Activated CD4-positive, alpha-beta T cell treated with anti-CD3 and anti-CD28 coated beads for 1 hour (primary cell): ENCODE data around the gene DCHS1.
"Not testable (repeated sequence)": the region's sequence is repeated elsewhere in the genome, so short reads cannot be mapped to it uniquely, and the experiment has no call there.

Experiments
- DNase-seq: peaks from one replicate; pipeline ENCODE4 v3.0.0-alpha.2; 2020

DCHS1 gene, protein sequence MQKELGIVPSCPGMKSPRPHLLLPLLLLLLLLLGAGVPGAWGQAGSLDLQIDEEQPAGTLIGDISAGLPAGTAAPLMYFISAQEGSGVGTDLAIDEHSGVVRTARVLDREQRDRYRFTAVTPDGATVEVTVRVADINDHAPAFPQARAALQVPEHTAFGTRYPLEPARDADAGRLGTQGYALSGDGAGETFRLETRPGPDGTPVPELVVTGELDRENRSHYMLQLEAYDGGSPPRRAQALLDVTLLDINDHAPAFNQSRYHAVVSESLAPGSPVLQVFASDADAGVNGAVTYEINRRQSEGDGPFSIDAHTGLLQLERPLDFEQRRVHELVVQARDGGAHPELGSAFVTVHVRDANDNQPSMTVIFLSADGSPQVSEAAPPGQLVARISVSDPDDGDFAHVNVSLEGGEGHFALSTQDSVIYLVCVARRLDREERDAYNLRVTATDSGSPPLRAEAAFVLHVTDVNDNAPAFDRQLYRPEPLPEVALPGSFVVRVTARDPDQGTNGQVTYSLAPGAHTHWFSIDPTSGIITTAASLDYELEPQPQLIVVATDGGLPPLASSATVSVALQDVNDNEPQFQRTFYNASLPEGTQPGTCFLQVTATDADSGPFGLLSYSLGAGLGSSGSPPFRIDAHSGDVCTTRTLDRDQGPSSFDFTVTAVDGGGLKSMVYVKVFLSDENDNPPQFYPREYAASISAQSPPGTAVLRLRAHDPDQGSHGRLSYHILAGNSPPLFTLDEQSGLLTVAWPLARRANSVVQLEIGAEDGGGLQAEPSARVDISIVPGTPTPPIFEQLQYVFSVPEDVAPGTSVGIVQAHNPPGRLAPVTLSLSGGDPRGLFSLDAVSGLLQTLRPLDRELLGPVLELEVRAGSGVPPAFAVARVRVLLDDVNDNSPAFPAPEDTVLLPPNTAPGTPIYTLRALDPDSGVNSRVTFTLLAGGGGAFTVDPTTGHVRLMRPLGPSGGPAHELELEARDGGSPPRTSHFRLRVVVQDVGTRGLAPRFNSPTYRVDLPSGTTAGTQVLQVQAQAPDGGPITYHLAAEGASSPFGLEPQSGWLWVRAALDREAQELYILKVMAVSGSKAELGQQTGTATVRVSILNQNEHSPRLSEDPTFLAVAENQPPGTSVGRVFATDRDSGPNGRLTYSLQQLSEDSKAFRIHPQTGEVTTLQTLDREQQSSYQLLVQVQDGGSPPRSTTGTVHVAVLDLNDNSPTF (N-terminal part only)

DNA sequence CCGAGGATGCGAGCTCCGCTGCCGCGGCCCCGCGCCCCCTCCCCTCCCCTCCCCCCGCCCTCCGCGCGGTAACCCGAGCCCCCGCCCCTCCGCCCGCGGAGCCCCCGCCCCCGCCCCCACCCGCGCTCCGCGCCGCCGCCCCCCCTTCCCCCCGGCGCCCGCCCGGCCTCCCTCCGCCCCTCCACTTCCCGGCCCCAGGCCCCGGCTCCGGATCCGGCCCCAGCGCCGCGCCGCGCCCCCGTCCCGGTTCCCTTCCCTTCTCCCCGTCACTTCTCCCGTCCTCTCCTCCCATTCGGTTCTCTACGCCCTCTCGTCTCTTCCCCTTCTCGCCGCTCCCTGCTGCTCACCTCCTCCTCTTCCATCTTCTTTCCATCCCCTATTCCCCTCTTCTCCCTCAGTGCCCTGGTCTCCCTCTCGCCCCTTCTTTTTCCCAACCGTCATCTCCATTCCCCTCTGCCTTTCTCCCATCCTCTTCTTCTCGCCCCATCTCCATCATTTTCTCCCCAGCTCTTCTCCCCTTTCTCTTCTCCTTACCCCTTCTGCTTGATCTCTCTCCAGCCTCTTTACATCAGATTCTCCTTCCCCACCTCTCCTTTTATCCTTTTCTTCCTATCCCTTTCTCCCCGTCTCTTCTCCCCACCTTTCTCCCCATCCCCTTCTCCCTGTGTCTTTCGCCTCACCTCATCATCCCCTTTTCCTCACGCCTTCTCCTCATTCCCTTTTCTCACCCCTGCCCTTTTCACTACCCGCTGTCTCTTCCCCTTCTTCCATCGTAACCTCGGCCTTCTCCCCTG lies at the start of gene DCHS1:
Gene DCHS1 (minus strand): TSS at position 20 of the 794 bp plus-strand sequence. CDS start 14,196 bp downstream, outside the sequence.
- no peak for DNase-seq

DNA sequence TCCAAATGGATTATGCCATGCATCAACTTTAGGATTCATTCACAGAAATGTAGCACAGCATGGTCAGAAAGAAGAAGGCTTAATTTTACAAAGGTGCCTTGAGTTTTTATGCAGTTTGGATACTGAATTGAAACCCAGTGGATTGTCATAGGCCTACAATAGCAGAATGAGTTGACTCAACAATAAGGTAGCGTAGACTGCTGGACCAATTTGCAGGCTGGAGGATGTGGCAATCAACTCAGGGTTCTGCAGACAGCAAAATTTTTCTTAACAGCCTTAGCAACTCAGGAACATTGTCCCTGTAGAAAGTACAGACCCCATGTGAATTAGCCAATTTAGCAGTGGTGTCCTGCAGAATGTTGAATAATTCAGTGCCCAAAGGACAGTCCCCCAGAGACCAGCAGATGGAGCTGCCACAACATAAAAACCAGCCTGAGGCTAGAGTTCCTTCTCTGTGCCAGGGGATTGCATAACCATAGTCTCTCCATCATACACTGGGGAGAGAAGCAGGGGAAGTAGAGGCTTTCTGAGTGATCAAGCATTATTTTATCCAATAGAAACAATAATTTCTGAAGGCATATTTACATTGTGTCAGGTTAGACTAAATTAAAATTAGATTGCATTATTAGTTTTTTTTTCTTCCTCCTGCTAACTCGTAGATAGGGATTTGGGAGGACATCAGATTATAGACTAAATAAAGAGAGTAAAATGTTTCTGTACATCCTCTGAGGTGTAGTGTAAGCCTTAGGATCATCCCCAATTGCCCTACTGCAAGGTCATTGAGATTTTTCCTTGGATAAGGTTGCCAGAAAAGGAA lies 47.8 kb upstream of the DCHS1 start:
- no peak for DNase-seq

DNA sequence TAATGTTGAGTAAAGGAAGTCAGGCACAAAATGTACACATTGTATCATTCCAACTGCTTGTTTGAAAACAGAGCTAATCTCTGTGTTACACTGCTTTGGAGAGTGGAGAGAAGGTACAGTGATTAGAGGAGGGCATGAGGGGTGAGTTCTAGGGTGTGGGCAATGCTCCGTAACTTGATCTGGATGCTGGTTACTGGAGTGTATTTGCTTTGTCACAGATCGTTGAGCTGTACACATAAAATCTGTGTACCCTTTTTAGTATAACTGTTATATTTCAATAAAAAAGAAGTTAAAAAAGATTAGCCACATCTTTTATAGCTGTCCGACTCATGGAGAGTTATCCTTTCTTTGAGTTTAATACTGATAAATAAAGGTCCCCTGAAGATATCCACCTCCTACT lies 46.3 kb upstream of the DCHS1 start:
- DNase-seq: not testable (repeated sequence)

DNA sequence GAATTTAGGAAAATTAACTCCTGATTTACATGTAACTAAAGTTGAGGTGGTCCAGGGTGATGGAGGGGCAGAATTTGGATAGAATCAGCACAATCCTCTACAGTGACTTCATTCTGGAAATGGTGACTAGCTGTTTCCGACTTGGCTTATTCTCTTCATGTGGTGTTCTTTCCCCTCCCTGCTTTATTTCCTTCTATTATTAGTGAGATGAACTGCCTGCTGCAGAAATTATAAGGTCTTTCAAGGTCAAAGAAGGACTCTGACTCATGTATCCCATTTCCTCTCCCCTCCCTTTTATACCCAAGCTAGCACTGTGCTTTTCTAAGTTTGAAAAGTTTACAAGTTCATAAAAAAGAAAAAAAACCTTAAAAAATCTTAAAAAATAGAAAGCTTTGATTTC lies 39.8 kb upstream of the DCHS1 start:
- no peak for DNase-seq

DNA sequence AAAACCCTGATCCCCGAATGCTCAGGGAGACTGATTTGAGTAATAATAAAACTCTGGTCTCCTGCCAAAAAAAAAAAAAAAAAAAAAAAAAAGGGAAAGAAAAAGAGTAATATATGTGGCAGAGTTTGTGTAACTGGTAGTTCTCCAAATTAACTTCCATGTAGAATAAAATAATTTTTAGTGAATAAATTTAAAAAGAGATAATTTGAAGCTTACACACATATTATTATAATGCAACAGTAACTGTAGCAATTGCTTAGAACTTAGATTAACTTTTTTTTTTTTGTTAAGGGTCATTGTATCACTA lies 38.6 kb upstream of the DCHS1 start:
- no peak for DNase-seq

DNA sequence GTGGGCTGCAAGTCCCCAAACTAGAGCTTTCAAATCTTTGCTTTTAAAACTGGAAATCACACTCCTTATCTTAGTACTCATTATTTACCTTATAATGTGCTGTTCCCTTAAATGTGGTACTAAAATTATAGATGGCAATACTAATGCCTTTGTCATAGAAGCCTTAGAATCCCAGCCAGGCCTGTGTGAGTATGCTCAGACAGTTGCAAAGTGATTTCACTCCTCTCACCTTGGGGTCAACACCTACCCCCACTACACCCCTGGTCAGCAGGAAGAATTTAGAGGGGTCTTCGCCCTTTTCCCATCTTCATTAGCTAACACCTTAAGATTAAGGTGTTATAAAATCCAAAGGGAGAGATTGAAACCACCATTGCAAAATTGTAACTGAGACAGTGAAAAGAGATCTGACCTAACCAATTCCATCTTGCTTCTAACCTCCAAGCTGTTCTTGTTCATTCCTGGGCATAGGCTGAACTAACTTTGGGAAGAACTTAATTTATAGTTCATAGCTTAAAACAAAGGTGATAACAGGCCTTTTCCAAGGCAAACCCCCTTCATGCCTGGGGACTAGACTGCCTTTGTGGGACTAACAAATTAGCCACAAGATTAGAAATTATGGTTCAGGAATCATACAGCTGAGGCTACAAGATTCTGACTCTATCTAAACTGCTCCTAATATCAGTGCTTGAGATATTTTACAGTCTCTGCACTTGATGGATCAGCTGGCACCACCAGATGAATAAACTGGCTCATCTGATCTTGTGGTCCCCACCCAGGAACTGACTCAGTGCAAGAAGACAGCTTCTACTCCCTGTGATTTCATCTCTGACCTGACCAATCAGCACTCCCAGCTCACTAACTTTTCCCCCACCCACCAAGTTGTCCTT lies 38.0 kb upstream of the DCHS1 start:
- DNase-seq: peak; percentile 23

DNA sequence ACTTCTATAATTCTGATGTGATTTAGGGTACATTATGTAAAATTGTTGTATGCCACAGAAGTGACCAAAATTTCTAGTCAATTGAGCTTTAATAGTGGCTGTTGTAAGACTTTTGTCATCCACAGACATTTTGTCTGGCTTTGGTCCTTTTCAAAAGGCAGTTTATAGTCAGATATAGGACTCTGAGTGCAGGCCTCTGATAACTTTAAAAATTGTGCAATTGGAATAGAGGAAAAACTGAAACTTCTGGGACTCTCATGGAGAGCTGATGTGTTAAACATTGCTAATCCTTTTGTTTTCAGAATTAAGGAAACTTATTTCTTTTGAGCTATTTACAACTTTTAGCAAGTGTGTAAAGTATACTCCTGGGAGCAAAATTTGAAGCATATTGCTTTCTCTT lies 36.5 kb upstream of the DCHS1 start:
- no peak for DNase-seq

DNA sequence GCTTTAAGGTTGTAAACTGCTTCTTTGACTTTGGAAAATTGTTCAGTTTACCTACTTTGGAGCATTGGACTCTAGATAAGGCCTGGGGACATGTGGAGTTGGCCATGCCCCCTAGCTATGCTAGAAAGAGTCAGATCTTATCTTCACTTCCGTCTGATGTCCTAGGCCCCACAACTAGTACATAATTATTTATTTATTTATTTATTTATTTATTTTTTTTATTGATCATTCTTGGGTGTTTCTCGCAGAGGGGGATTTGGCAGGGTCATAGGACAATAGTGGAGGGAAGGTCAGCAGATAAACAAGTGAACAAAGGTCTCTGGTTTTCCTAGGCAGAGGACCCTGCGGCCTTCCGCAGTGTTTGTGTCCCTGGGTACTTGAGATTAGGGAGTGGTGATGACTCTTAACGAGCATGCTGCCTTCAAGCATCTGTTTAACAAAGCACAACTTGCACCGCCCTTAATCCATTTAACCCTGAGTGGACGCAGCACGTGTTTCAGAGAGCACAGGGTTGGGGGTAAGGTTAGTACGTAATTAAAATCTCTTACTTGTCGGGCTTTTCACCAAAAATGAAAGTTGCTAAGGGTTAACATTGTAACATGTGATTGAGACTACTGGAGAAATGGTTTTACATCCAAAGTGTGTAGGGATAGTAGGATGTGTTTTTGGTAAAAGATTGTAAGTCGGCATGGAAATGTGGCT lies 35.0 kb upstream of the DCHS1 start:
- DNase-seq: not testable (repeated sequence)

DNA sequence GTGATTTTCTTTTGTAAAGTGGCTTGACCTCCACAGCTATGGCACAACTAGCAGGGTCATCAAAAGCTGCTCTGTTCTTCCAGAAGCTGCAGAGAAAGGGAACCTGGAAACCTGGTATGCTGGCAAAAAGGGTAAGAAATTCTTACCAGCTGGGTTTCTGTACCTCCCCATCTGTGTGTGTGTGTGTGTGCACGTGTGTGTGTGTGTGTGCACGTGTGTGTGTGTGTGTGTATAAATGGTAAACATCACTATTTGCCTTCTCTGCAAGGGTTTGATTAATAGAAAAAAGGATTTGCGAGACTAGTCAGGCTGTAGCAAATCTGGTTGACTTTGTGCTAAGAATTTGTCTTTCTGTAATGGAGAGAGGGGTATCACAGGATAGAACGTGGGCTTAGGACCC lies 32.3 kb upstream of the DCHS1 start:
- no peak for DNase-seq

DNA sequence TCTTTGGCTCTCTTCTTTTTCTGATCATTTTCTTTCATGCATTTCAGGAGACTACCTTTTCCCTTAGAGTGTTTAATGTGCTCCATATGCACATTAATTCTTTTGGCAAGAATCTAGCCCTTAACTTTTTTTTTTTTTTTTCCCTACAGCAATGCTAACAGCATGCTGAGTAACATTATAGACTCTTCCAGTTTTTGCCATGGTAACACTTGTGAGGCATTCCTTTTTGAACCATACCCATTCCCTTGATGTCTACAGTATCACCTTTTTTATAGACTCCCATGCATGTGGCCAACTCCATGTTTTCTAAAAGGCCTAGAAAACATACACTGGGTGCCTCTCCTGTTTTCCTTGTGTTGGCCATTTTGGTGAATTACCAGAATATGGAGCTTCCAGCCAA lies 30.4 kb upstream of the DCHS1 start:
- no peak for DNase-seq

DNA sequence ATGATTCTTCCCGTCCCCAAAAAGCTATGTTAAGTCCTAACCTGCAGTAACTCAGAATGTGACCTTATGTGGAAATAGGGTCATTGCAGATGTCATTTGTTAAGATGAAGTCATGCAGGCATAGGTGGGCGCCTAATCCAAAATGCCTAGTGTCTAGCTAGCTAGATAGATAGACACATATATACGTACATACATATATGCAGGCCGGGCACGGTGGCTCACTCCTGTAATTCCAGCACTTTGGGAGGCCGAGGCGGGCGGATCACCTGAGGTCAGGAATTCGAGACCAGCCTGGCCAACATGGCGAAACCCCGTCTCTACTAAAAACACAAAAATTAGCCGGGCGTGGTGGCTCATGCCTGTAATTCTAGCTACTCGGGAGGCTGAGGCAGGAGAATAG lies 28.5 kb upstream of the DCHS1 start:
- DNase-seq: not testable (repeated sequence)

DNA sequence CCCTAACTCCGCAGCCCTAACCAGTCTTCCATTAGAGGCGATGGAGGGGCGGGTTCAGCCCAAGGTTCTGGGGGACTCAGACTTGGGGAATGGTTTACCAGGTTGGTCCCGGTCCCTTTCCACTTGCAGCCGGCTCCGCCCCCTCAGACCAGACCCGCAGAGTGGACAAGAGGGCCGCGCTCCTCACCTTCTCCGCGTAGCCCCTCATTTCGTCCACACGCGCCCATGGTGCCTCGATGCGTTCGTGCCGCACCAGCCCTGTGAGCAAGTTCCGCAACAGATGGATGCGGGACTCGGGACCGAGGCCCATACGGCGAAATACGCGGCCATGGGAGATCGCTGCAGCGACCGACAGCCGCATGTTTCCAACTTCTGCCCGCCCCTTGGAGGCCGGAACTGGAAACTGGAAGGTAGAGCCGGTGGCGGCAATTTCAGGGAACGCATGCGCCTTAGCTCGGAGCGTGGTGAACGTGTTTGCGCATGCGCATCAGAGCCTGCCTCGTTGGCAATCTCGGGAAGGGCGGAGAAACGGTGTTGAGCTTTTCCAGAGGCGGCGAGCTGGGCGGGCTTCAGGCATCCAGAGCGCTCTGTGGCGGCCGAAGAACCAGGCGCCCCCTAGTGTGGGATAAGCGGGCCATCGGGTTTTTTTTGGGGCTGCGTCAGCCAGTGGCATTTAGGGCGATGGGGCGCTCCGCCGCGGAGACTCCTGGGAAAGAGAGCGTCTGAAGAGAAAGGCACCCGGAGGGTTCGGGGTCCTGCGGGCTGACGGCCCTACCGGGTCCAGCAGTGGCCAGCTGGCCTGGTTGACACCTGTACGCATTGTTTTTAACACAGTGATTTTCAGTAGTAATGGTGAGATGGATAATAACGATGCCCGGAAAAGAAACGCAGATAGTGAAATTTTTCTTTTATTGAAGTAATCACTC lies 27.6 kb upstream of the DCHS1 start, which contains the start of gene MRPL17:
Gene MRPL17 (minus strand): TSS at position 405 of the 926 bp plus-strand sequence. CDS start 44 bp downstream, at position 361.
- peak; percentile 99 for DNase-seq

DNA sequence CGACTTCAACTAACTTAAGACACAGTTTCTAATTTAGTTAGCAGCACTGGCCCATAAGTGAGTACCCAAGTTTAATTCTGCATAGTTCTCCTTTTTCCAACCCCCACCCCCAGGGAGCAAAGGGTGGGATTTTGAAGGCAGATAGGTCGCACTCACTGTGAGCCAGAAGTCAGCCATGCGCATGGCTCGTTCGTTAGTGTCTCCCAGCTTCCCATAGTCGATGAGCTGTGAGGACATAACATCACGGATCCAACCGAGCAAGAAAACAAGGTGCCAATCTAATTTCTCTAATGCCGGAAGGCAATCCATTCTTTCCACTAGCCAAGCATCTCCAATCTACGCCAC lies 27.0 kb upstream of the DCHS1 start:
- DNase-seq: no peak

DNA sequence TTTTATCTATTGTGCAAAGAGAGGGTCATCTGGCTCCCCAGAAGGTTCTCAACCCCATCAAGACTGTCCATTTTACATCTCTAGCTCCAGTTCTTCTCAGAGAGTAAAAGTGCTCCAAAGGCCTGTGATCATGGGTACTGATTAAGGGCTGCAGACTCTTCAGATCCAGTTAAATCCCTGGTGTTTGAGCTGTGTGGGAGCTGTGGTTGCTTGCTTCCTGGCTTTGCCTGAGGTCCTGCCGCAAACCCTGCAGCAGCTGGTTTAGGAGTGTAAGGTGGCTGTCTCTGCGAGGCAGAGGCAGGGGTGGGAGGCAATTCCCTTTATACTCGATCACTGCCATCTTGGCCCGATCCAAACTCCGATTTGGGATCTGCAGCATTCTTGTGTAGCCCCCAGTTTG lies 26.3 kb upstream of the DCHS1 start:
- no peak for DNase-seq

DNA sequence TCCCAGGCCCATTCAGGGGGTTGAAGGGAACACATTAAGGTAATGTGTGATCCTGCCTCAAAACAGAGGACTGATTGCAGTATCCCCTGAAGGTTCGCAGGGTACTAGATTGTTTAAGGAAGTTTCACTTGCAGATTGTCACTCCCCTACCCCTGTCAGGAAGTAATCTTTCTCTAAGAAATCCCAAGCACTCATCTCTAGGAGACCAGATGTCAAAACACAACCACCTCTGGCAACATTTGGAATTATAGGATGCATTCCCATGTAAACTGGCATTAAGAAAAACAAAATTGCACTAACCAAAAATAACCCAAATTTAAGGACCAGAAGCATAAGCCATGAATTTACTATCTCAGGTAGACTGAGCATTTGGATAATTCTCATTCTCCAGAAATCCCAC lies 25.9 kb upstream of the DCHS1 start:
- DNase-seq: no peak

DNA sequence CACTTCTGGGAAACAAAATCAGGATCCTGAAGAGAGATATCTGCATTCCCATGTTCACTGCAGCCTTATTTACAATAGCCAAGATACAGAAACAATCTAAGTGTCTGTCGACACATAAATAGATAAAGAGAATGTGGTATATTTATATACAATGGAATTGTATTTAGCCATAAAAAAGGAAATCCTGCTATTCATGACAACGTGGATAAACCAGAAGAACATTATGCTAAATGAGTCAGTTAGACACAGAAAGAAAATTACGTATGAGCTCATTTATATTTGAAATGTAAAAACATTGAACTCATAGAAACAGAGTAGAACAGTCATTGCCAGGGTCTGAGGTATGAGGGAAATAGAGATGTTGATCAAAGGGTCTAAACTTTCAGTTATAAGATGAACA lies 21.4 kb upstream of the DCHS1 start:
- no peak for DNase-seq

DNA sequence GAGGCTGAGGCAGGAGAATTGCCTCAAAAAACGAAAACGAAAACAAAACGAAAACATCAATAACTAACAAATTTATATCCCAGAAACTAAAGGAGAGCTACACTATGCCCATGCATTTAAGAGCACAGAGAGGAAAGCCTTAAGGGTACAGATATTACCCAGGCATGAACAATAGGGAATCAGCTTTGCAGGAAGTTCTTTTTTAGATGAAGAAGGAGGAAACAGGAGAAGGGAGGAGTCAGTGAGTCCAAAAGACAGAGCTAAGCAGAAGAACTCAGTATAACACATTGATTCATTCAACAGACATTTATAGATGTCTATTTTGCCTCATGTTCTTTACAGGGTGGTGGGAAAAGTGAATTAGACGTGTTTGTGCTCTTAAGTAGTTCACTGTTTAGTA lies 19.3 kb upstream of the DCHS1 start:
- DNase-seq: no peak

DNA sequence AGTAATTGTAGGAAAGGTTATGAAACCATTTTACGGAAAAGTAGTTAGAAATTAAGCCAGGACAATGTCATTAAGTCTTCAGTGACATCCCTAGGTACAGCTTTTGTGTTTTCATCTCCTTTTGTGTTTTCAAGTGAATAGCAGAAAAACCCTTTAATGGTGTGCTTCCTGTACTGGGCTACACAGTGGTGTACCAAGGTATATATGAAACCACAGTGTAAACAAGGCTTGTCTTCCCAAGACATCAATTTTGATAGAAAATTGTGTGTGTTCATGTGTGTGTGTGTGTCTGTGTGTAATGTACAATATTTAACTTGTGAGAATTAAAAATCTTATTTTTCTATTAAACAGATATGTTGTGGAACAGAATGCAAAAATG lies 18.6 kb upstream of the DCHS1 start:
- DNase-seq: no peak
